ENCODE results near the gene AHRR.

DNA sequence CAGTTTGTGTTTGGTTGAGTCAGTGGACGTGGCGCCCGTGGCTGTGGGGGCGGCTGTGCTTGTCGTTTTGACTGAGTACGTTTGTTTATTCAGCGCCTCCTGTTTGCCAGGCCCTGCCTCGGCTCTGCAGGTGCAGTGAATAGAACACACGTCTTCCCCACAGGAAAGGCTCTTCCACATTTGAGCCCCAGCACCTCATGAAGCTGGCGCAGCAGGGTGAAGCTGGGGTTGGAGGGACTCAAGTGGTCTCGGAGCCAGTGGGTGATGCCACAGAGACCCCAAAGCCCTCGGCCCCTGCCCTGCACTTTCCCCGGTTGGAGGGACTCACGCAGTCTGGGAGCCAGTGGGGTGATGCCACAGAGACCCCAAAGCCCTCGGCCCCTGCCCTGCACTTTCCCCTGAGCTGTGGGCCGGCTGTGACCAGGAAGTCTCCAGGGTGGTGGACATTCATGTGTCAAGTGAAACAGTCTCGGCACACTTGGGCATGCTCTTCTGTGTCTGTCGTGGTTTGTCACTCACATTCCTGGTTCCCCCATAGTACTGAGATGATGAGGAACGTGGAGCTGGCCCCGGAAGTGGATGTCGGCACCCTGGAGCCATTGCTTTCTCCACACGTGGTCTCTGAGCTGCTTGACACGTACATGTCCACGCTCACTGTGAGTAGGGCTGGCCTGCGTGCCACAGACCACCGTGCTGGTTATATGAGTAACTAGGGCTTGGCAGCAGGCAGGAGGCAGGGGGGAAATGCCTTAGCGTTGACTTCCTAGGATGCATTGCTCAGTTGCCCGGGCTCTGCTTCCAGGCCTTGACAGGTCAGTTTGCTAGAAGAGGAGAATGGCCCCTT is 135.1 kb downstream of the AHRR start:
- TF ChIP-seq, protein P1, sequence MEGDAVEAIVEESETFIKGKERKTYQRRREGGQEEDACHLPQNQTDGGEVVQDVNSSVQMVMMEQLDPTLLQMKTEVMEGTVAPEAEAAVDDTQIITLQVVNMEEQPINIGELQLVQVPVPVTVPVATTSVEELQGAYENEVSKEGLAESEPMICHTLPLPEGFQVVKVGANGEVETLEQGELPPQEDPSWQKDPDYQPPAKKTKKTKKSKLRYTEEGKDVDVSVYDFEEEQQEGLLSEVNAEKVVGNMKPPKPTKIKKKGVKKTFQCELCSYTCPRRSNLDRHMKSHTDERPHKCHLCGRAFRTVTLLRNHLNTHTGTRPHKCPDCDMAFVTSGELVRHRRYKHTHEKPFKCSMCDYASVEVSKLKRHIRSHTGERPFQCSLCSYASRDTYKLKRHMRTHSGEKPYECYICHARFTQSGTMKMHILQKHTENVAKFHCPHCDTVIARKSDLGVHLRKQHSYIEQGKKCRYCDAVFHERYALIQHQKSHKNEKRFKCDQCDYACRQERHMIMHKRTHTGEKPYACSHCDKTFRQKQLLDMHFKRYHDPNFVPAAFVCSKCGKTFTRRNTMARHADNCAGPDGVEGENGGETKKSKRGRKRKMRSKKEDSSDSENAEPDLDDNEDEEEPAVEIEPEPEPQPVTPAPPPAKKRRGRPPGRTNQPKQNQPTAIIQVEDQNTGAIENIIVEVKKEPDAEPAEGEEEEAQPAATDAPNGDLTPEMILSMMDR (IDR thresholded peaks at IDR 0.05; ENCODE audit: insufficient read depth, low read depth, low read length) = no peak
- no peak for TF ChIP-seq EZH2 (IDR thresholded peaks at IDR 0.05; ENCODE audit: insufficient read depth, low read length)
